Activated CD4-positive, alpha-beta T cell treated with anti-CD3 and anti-CD28 coated beads for 24 hours (primary cell): Measurements from ENCODE around the gene PINLYP.

Experiments
- DNase-seq, 2 donors: peaks; one replicate each; pipeline ENCODE4 v3.0.0-alpha.2; 2020; ENCODE audit warnings: low read depth in 2 of 2

PINLYP gene

DNA sequence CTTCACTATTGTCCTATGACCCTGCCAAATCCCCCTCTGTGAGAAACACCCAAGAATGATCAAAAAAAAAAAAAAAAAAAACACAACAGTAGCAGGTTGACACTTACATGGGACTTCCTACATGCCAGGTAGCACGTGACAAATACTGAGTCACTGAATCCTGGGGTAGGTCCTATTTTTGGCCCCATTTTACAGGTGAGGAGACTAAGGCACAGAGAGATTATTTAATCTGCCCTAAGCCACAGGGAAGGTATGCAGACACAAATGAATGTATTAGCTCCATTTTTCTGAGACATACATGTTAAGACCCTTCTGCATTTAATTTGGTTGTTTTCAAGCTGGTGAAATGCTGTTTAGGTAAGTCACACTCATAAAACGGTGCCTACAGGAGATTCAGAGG, 26.9 kb upstream of the PINLYP start:
- DNase-seq: no peak

- DNase-seq: no peak
These were observed 24.0 kb upstream of the PINLYP start for GRCh38 chr19:43551399-43552197.

DNA sequence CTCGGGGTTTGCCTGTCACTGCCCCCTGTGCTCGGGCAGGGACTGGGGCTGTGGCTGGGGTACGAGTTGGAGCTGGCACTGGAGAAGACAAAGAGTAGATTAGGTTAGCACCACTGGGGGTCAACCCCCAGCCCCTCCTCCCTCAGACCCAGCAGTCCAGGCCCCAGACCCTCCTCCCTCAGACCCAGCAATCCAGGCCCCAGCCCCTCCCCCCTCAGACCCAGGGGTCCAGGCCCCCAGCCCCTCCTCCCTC, 23.5 kb upstream of the PINLYP start:
- DNase-seq: no peak

- no peak for DNase-seq
These were observed 23.0 kb upstream of the PINLYP start for GRCh38 chr19:43552616-43553015.

- no peak for DNase-seq
These were observed 21.9 kb upstream of the PINLYP start for GRCh38 chr19:43553656-43554055.

- DNase-seq: no peak
These were observed 21.2 kb upstream of the PINLYP start for GRCh38 chr19:43554317-43554895.

- DNase-seq: peak; percentile 71 to 79
These were observed 20.3 kb upstream of the PINLYP start for GRCh38 chr19:43555185-43555770.

DNA sequence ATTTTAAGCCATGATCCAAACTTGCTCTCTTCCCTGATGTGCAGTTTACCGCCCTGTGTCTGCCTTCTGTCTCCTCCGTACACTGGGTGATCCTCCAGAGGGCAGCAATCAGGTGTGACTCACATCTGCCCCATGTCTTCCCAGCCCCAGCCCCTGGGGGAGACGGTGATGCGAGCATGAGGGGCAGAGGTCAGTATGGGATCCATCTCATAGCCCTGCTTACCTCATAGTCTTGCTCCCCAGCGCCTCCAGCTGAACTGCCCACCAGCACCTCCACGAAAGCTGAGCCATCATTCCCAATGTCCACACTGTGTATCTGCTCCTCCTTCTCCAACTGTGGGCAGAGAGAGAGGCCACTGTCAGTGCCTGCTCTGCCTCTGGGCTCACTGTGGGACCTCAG, 14.9 kb upstream of the PINLYP start:
- no peak for DNase-seq

GRCh38 chr19:43561139-43561970, 14.2 kb upstream of the PINLYP start:
- DNase-seq: no peak

DNA sequence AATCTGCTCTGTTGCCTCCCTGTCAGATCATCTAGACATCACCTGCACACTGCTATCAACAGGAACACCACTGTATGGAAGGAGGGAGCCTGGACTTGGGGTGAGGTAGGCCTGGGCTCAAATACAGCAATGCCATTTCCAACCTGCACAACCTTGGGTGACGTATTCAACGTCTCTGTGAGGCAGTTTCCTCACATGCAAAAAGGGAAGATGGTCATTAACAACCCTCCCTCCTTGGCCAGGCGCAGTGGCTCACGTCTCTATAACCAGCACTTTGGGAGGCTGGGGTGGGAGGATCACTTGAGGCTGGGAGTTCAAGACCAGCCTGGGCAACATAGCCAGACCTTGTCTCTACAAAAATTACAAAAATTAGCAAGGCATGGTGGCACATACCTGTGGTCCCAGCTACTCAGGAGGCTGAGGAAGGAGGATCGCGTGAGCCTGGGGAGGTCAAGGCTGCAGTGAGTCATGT, 13.3 kb upstream of the PINLYP start:
- no peak for DNase-seq

GRCh38 chr19:43562698-43563241, 12.8 kb upstream of the PINLYP start:
- DNase-seq: peak; percentile 36 to 42

GRCh38 chr19:43563816-43564457, 11.7 kb upstream of the PINLYP start:
- no peak for DNase-seq

DNA sequence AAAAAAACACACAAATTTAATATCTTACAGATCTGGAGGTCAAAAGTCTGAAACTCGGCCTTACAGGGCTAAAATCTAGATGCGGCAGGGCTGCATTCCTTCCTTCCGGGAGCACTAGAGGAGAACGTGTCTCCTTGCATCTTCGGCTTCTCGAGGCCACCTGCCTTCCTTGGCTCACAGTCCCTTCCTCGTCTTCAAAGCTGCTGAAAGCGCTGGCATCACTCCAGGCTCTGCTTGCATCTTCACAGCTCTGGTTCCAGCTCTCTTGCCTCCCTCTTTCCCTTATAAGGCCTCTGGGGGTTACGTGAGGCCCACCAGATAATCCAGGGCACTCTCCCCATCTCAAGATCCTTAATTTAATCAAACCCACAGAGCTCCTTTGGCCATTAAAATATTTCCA, 10.8 kb upstream of the PINLYP start:
- DNase-seq: no peak

- no peak for DNase-seq
These were observed 5.9 kb upstream of the PINLYP start for GRCh38 chr19:43569657-43570056.

DNA sequence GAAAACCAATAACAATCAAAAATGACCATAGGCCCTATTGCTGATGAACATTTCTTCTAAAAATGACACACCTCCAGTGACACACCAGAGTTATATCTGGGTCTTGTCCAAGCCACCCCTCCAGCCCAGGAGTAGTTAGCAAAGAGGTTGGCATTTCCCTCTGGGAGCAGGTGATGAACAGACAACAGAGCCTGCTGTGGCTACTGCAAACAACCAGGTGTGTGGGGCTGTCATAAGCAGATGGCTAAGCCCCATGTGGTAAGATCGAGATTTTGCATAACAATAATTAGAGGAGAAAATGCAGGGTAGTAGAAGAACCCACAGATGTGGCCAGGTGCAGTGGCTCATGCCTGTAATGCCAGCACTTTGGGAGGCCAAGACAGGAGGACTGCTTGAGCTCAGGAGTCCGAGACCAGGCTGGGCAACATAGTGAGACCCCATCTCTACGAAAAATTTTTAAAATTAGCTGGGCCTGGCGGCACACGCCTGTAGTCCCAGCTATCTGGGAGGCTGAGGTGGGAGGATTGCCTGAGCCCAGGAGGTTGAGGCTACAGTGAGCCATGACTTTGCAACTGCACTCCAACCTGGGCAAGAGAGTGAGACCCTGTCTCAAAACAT, 5.3 kb upstream of the PINLYP start:
- no peak for DNase-seq

DNA sequence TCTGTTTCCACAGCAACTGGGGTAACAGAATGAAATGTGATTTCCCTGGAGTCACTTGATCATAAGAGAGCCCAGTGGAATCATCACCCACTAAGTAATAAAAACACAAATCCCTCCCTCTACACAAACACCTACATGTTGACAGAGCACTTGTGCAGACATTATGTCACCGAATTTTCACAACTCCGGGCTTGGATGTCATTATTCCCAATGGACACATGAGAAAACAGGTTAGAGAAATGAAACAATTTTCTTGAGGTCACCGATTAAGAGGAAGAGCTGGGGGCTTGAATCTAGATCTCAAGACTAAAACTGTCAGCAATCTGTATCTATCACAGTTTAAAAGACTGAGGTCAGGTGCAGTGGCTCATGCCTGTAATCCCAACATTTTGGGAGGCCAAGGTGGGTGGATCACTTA, 3.4 kb upstream of the PINLYP start:
- DNase-seq: no peak

GRCh38 chr19:43574424-43575155, 1.0 kb upstream of the PINLYP start:
- DNase-seq: no peak

GRCh38 chr19:43575955-43576878, 616 bp downstream of the PINLYP start:
- no peak for DNase-seq

- DNase-seq: no peak
These were observed 3.2 kb downstream of the PINLYP start for GRCh38 chr19:43578787-43579186.
